ENCODE results near the gene AP3M1.

GRCh38 chr10:74137992-74138391, 12.6 kb downstream of the AP3M1 start:
- no peak for TF ChIP-seq EZH2 (IDR thresholded peaks at IDR 0.05; ENCODE audit: low read length, missing control alignments)
- no peak for TF ChIP-seq CTCF (conservative IDR thresholded peaks at IDR 0.05 in 1 of 2, IDR thresholded peaks at IDR 0.05 in 1 of 2; ENCODE audit: low read depth in 1 of 2, low read length in 2 of 2)
